Parathyroid adenoma (tissue), 2 donors: Measurements from ENCODE around the gene YDJC.

Source experiments
- H2AFZ ChIP-seq: fragments of 300-600 bp; sonication (generic); one replicate; pipeline ENCODE4 v1.7.0; 2017; ENCODE audit warnings: antibody characterized with exemption, mild to moderate bottlenecking
- H3K27ac ChIP-seq: fragments of 300-600 bp; sonication (generic); one replicate; pipeline ENCODE4 v1.7.0; 2017
- H3K27me3 ChIP-seq: fragments of 300-600 bp; sonication (generic); one replicate; pipeline ENCODE4 v1.7.0; 2017; ENCODE audit warnings: low read length; ENCODE audit not compliant: control insufficient read depth, insufficient read depth
- H3K36me3 ChIP-seq: fragments of 300-600 bp; sonication (generic); one replicate; pipeline ENCODE4 v1.7.0; 2017; ENCODE audit warnings: low read length; ENCODE audit not compliant: control insufficient read depth, insufficient read depth
- H3K4me1 ChIP-seq: fragments of 300-600 bp; sonication (generic); one replicate; pipeline ENCODE4 v1.7.0; 2017; ENCODE audit warnings: control low read depth
- H3K4me2 ChIP-seq: fragments of 300-600 bp; sonication (generic); one replicate; pipeline ENCODE4 v1.7.0; 2017; ENCODE audit warnings: low read length
- H3K4me3 ChIP-seq: fragments of 300-600 bp; sonication (generic); one replicate; pipeline ENCODE4 v1.7.0; 2017; ENCODE audit warnings: low read depth, low read length
- H3K79me2 ChIP-seq: fragments of 300-600 bp; sonication (generic); one replicate; pipeline ENCODE4 v1.7.0; 2017; ENCODE audit warnings: control low read depth
- H3K9ac ChIP-seq: fragments of 300-600 bp; sonication (generic); one replicate; pipeline ENCODE4 v1.7.0; 2017; ENCODE audit warnings: mild to moderate bottlenecking
- H3K9me3 ChIP-seq: fragments of 300-600 bp; sonication (generic); one replicate; pipeline ENCODE4 v1.7.0; 2017; ENCODE audit warnings: low read length; ENCODE audit not compliant: control insufficient read depth
- CTCF ChIP-seq: fragments of 300-600 bp; sonication (generic); IDR thresholded peaks from one replicate; pipeline ENCODE4 v1.7.0; 2017; ENCODE audit warnings: antibody characterized with exemption, mild to moderate bottlenecking
- donor health status: primary hyperparathyroidism.

The YDJC gene

GRCh38 chr22:21636629-21637218 is 6.9 kb upstream of the YDJC start:
- Histone ChIP-seq H3K4me2 (no peak overlapping the region), H3K79me2 (no peaks in the 10 kb centered on the region), H3K9me3 (no peaks in the 10 kb centered on the region), H3K36me3 (no peaks in the 10 kb centered on the region), H2AFZ (no peak overlapping the region), H3K9ac (no peak overlapping the region), H3K4me3 (no peak overlapping the region), H3K4me1 (no peaks in the 10 kb centered on the region), H3K27me3 (no peaks in the 10 kb centered on the region), H3K27ac (no peak overlapping the region)
- TF ChIP-seq CTCF = no peak

- H3K4me2 ChIP-seq = no peak overlapping the region
- TF ChIP-seq CTCF = no peak
- H3K27ac ChIP-seq = no peak overlapping the region
- no peak overlapping the region for H3K4me3 ChIP-seq
- no peaks in the 10 kb centered on the region for H3K36me3 ChIP-seq
- H3K4me1 ChIP-seq = no peaks in the 10 kb centered on the region
- H3K79me2 ChIP-seq = no peaks in the 10 kb centered on the region
- no peak overlapping the region for H3K9ac ChIP-seq
- H2AFZ ChIP-seq = no peak overlapping the region
- H3K27me3 ChIP-seq = no peaks in the 10 kb centered on the region
- no peaks in the 10 kb centered on the region for H3K9me3 ChIP-seq
Measured at GRCh38 chr22:21635771-21636510, 6.1 kb upstream of the YDJC start.

GRCh38 chr22:21634844-21635243 is 5.0 kb upstream of the YDJC start:
- Histone ChIP-seq H3K9ac (no peak overlapping the region), H3K36me3 (no peaks in the 10 kb centered on the region), H3K27ac (no peak overlapping the region), H2AFZ (no peak overlapping the region), H3K4me2 (no peak overlapping the region), H3K4me1 (no peaks in the 10 kb centered on the region), H3K4me3 (no peak overlapping the region), H3K9me3 (no peaks in the 10 kb centered on the region), H3K79me2 (no peaks in the 10 kb centered on the region), H3K27me3 (no peaks in the 10 kb centered on the region)
- no peak for TF ChIP-seq CTCF

- H3K36me3 ChIP-seq = no peaks in the 10 kb centered on the region
- H3K9me3 ChIP-seq = no peaks in the 10 kb centered on the region
- H3K4me2 ChIP-seq = no peak overlapping the region
- H3K27me3 ChIP-seq = no peaks in the 10 kb centered on the region
- no peak overlapping the region for H2AFZ ChIP-seq
- no peak overlapping the region for H3K4me3 ChIP-seq
- no peak overlapping the region for H3K27ac ChIP-seq
- H3K4me1 ChIP-seq = no peaks in the 10 kb centered on the region
- no peak overlapping the region for H3K9ac ChIP-seq
- no peaks in the 10 kb centered on the region for H3K79me2 ChIP-seq
- no peak for TF ChIP-seq CTCF
Measured at GRCh38 chr22:21634081-21634480, 4.3 kb upstream of the YDJC start.

- Histone ChIP-seq H3K27ac (no peak overlapping the region), H3K4me3 (no peak overlapping the region), H2AFZ (no peak overlapping the region), H3K27me3 (no peaks in the 10 kb centered on the region), H3K9ac (no peak overlapping the region), H3K36me3 (no peaks in the 10 kb centered on the region), H3K9me3 (no peaks in the 10 kb centered on the region), H3K4me2 (no peak overlapping the region), H3K79me2 (no peaks in the 10 kb centered on the region), H3K4me1 (no peaks in the 10 kb centered on the region)
- TF ChIP-seq CTCF = no peak
Measured at GRCh38 chr22:21633481-21633880, 3.7 kb upstream of the YDJC start.
